ENCODE results near the gene RCCD1. TPM values are rescaled to one million over a fixed set of nuclear protein-coding genes. Genes with fewer than 3 reads are reported as not detected.
"Not testable (repeated sequence)": the region's sequence is repeated elsewhere in the genome, so short reads cannot be mapped to it uniquely, and the experiment has no call there.

Gene RCCD1
- total RNA-seq, 1 donor from 2014 or later: 8.8 TPM

GRCh38 chr15:90918034-90918788 is 36.5 kb upstream of the RCCD1 start:
- ATAC-seq: no peak

- ATAC-seq: no peak
Observed at GRCh38 chr15:90918835-90919234, 35.8 kb upstream of the RCCD1 start.

GRCh38 chr15:90921887-90922286 is 32.8 kb upstream of the RCCD1 start:
- ATAC-seq: no peak

GRCh38 chr15:90922712-90923322 is 31.9 kb upstream of the RCCD1 start:
- peak; percentile 26 for ATAC-seq

GRCh38 chr15:90924375-90924774 is 30.3 kb upstream of the RCCD1 start:
- no peak for ATAC-seq

- ATAC-seq: not testable (repeated sequence)
Observed at GRCh38 chr15:90926766-90927165, 27.9 kb upstream of the RCCD1 start.

- not testable (repeated sequence) for ATAC-seq
Observed at GRCh38 chr15:90928106-90928505, 26.6 kb upstream of the RCCD1 start.

- no peak for ATAC-seq
Observed at GRCh38 chr15:90929246-90930019, 25.3 kb upstream of the RCCD1 start.

- no peak for ATAC-seq
Observed at GRCh38 chr15:90930861-90931574, 23.7 kb upstream of the RCCD1 start.

- no peak for ATAC-seq
Observed at GRCh38 chr15:90931575-90931827, 23.2 kb upstream of the RCCD1 start.

GRCh38 chr15:90931828-90932659 is 22.6 kb upstream of the RCCD1 start, which contains the start of gene HDDC3:
Gene HDDC3, minus strand, starts transcription at chr15:90932549. Its CDS starts 9 bp downstream, at chr15:90932540.
- ATAC-seq: peak; percentile 77

GRCh38 chr15:90932660-90932991 is 22.1 kb upstream of the RCCD1 start:
- ATAC-seq: no peak

GRCh38 chr15:90933301-90933700 is 21.4 kb upstream of the RCCD1 start:
- ATAC-seq: no peak

- ATAC-seq: peak; percentile 51
Observed at GRCh38 chr15:90934256-90934948, 20.3 kb upstream of the RCCD1 start.

GRCh38 chr15:90934949-90935751 is 19.5 kb upstream of the RCCD1 start, which contains the start of gene UNC45A:
Gene UNC45A, plus strand, starts transcription at chr15:90935285. Its CDS starts 40 bp downstream, at chr15:90935325.
- peak; percentile 87 for ATAC-seq

- ATAC-seq: no peak
Observed at GRCh38 chr15:90936823-90937222, 17.9 kb upstream of the RCCD1 start.

GRCh38 chr15:90938261-90938660 is 16.4 kb upstream of the RCCD1 start:
- ATAC-seq: no peak

GRCh38 chr15:90939756-90940155 is 14.9 kb upstream of the RCCD1 start:
- ATAC-seq: no peak

GRCh38 chr15:90941038-90941437 is 13.6 kb upstream of the RCCD1 start:
- no peak for ATAC-seq

- ATAC-seq: no peak
Observed at GRCh38 chr15:90942354-90943120, 12.1 kb upstream of the RCCD1 start.

Measured in esophagus mucosa (tissue), 1 donor.